Kidney (tissue), 14 donors: Measurements from ENCODE around the gene ENTHD1. TPM values are rescaled to one million over a fixed set of nuclear protein-coding genes. Genes with fewer than 3 reads are reported as not detected.

Experiments used
- DNase-seq, 5 donors: peaks; one replicate each; pipeline ENCODE4 v3.0.0-alpha.2; 2013 to 2020
- FAIRE-seq: peaks from 2 replicates; lab custom pipeline; 2012; peaks lifted over from hg19 to GRCh38; lab: Jason Lieb, UNC
- H3K27ac ChIP-seq, 2 donors: one replicate each; pipeline ENCODE4 v1.7.0; 2013; ENCODE audit warnings: low read depth in 2 of 2, low read length in 2 of 2, inconsistent platforms in 1 of 2
- H3K27me3 ChIP-seq: one replicate; pipeline ENCODE4 v1.7.1; 2013; ENCODE audit warnings: low read length, inconsistent platforms; ENCODE audit not compliant: control insufficient read depth, insufficient read depth
- H3K36me3 ChIP-seq, 3 donors: one replicate each; pipeline versions ENCODE4 v1.7.0 to v1.7.1; 2013; ENCODE audit warnings: low read length in 3 of 3, control low read depth in 1 of 3, inconsistent platforms in 1 of 3; ENCODE audit not compliant: insufficient read depth in 3 of 3, control insufficient read depth in 2 of 3
- H3K4me1 ChIP-seq, 3 donors: one replicate each; pipeline versions ENCODE4 v1.7.0 to v1.7.1; 2013; ENCODE audit warnings: low read length in 3 of 3, inconsistent platforms in 1 of 3, low read depth in 1 of 3; ENCODE audit not compliant: control insufficient read depth in 2 of 3, insufficient read depth in 2 of 3
- H3K4me3 ChIP-seq, 3 donors: one replicate each; pipeline versions ENCODE4 v1.7.0 to v1.8.1; 2013; ENCODE audit warnings: low read length in 3 of 3, control low read depth in 1 of 3, inconsistent platforms in 1 of 3
- H3K9ac ChIP-seq, 3 donors: one replicate each; pipeline versions ENCODE4 v1.7.0 to v1.7.1; 2013; ENCODE audit warnings: low read length in 3 of 3, control low read depth in 1 of 3, inconsistent platforms in 1 of 3
- H3K9me3 ChIP-seq, 3 donors: one replicate each; pipeline versions ENCODE4 v1.7.0 to v1.7.1; 2013; ENCODE audit warnings: low read length in 3 of 3, control low read depth in 1 of 3, inconsistent platforms in 1 of 3; ENCODE audit not compliant: control insufficient read depth in 2 of 3, insufficient read depth in 1 of 3
- intact Hi-C: fragments of 100-400 bp; cut with DNase I; formaldehyde crosslinking; loops from one replicate; pipeline ENCODE4 v1.11.1; 2022
- polyA plus RNA-seq: library from polyadenylated mRNA; stranded (reverse); fragments of 350-450 nt; fragmentation: Illumina TruSeq; extraction: RNeasy Lipid Tissue Mini Kit (QIAGEN cat#74804); gene quantifications from one replicate; pipeline ENCODE4 v1.2.3, GENCODE V29; 2014; ENCODE audit warnings: low read depth, low replicate concordance; ENCODE audit not compliant: insufficient read depth
- total RNA-seq: library from RNA; stranded (reverse); fragmentation: NEBNext Ultra II Directional; extraction: Animal tissue kit (Norgen Biotek cat#: 25700); gene quantifications from one replicate; pipeline ENCODE4 v1.2.1, GENCODE V29; 2021
- TF ChIP-seq, protein P1 (sequence below): IDR thresholded peaks from 3 replicates; pipeline ENCODE4 v1.5.1; 2012; ENCODE audit warnings: mild to moderate bottlenecking, moderate library complexity, borderline replicate concordance; ENCODE audit not compliant: insufficient read depth; ENCODE audit errors: extremely low read depth
- donor health status: control.
- donor health status: control.
- donor health status: control.
- donor health status: control.
- donor health status: control.
- donor health status: DM: yes; HTN: yes; CAD: no.
- donor health status: Normal renal cell carcinoma (clear cell type).

ENTHD1 gene
- total and polyA plus RNA-seq, 2 donors from 2014 or later = not detected

DNA sequence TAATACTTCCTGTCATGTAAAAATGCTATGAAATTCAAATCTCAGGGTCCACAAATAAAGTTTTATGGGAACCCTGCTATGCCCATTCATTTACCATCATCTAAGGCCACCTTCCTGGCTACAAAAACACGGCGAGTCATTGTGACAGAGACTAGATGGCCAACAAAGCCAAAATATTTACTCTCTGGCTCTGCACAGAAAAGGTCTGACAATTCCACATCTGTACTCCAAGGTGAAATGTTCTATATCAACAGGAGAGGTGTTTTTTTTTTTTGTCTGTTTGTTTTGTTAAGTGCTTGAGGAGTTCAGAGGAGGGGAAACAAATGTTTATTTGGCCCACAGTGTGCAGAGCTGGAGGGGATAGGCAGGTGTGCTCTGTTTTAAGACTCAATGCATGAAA, 48.0 kb upstream of the ENTHD1 start:
- no peak overlapping the region for H3K4me3 ChIP-seq
- DNase-seq = no peak
- intact Hi-C loops = no loop called here
- H3K4me1 ChIP-seq = no peaks in the 10 kb centered on the region
- TF ChIP-seq, protein P1, sequence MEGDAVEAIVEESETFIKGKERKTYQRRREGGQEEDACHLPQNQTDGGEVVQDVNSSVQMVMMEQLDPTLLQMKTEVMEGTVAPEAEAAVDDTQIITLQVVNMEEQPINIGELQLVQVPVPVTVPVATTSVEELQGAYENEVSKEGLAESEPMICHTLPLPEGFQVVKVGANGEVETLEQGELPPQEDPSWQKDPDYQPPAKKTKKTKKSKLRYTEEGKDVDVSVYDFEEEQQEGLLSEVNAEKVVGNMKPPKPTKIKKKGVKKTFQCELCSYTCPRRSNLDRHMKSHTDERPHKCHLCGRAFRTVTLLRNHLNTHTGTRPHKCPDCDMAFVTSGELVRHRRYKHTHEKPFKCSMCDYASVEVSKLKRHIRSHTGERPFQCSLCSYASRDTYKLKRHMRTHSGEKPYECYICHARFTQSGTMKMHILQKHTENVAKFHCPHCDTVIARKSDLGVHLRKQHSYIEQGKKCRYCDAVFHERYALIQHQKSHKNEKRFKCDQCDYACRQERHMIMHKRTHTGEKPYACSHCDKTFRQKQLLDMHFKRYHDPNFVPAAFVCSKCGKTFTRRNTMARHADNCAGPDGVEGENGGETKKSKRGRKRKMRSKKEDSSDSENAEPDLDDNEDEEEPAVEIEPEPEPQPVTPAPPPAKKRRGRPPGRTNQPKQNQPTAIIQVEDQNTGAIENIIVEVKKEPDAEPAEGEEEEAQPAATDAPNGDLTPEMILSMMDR = no peak
- FAIRE-seq = no peak
- no peaks in the 10 kb centered on the region for H3K27me3 ChIP-seq
- no peak overlapping the region for H3K27ac ChIP-seq
- no peak overlapping the region for H3K9ac ChIP-seq
- H3K9me3 ChIP-seq = no peaks in the 10 kb centered on the region
- H3K36me3 ChIP-seq = no peaks in the 10 kb centered on the region

DNA sequence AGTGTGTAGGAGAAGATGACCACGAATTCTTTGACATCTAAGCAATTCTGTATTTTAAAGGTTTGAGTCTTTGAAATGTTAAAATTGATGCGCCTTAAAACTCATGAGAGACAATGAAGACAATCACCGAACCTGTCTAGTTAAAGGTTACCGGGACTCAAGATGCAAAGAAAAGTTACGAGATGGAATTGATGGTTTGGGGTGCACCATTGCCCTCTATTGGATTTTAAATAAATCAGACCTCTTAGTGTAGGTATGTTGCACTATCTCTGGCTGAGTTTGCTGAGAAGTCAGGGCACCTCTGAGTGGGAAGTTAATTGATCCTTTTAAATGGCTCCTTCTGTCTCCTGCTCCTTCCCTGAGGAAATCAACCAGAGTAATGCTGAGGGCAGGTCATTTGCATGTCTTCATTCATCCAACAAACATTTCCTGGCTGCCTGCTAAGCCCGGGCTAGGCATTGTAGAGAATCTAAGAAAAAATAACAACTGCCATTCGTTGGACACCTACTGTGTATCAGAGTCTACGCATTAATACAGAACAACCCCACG, 47.3 kb upstream of the ENTHD1 start:
- TF ChIP-seq, protein P1 = no peak

DNA sequence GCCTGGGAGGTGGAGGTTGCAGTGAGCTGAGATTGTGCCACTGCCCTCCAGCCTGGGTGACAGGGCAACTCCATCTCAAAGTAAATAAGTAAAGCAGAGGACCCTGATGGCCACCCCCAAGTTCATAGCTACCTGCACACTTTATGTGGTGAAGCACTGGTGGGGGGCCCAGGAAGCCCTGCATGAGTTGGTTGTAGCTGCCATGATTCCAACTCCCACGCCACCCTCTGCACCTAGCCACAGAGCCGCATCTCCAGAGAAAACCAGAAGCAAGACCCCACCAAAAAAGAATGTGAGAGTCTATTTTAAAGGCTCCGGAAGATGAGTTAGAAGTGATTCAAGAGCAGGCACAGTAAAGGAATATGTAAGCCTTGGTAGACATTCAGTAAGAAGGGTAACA, 46.3 kb upstream of the ENTHD1 start:
- no peak for FAIRE-seq
- no peak overlapping the region for H3K9ac ChIP-seq
- intact Hi-C loops = no loop called here

More for the DNA sequence above, 47.3 kb upstream of the ENTHD1 start:
- no peaks in the 10 kb centered on the region for H3K9me3 ChIP-seq
- no peak for DNase-seq
- no peaks in the 10 kb centered on the region for H3K4me1 ChIP-seq
- intact Hi-C loops = no loop called here
- H3K27me3 ChIP-seq = no peaks in the 10 kb centered on the region
- H3K36me3 ChIP-seq = no peaks in the 10 kb centered on the region
- no peak overlapping the region for H3K9ac ChIP-seq
- no peak for FAIRE-seq
- H3K4me3 ChIP-seq = no peak overlapping the region
- H3K27ac ChIP-seq = no peak overlapping the region

More for the DNA sequence above, 46.3 kb upstream of the ENTHD1 start:
- TF ChIP-seq, protein P1 = no peak
- no peak for DNase-seq
- Histone ChIP-seq H3K9me3 (no peaks in the 10 kb centered on the region), H3K4me3 (no peak overlapping the region), H3K27me3 (no peaks in the 10 kb centered on the region), H3K4me1 (no peaks in the 10 kb centered on the region), H3K36me3 (no peaks in the 10 kb centered on the region), H3K27ac (no peak overlapping the region)
